Loucy (cell line): ENCODE results near the gene DCAF8L2.

Experiments
- H2AFZ ChIP-seq: fragments of 200-600 bp; sonication (generic); 2 replicates; pipeline ENCODE4 v1.6.0; 2016; ENCODE audit warnings: antibody characterized with exemption, mild to moderate bottlenecking, low read length, moderate library complexity
- H3F3A ChIP-seq: fragments of 200-600 bp; 2 replicates; pipeline ENCODE4 v1.6.0; 2016; ENCODE audit warnings: antibody characterized with exemption, low read depth, mild to moderate bottlenecking
- H3K27me3 ChIP-seq: fragments of 200-600 bp; sonication (generic); 2 replicates; pipeline ENCODE4 v1.6.1; 2014; ENCODE audit warnings: low read length, mild to moderate bottlenecking; ENCODE audit not compliant: insufficient read depth, poor library complexity, severe bottlenecking
- H3K36me3 ChIP-seq: fragments of 200-600 bp; sonication (generic); 2 replicates; pipeline ENCODE4 v1.6.1; 2016; ENCODE audit warnings: low read length; ENCODE audit not compliant: insufficient read depth
- H3K4me1 ChIP-seq: fragments of 200-600 bp; sonication (generic); 2 replicates; pipeline ENCODE4 v1.5.1; 2014; ENCODE audit warnings: low read length, mild to moderate bottlenecking; ENCODE audit not compliant: insufficient read depth, poor library complexity, severe bottlenecking
- H3K4me2 ChIP-seq: fragments of 200-600 bp; sonication (generic); 2 replicates; pipeline ENCODE4 v1.6.0; 2014; ENCODE audit warnings: antibody characterized with exemption, low read length, low read depth, mild to moderate bottlenecking; ENCODE audit not compliant: poor library complexity, severe bottlenecking
- H3K4me3 ChIP-seq: fragments of 200-600 bp; sonication (generic); 2 replicates; pipeline ENCODE4 v1.5.1; 2014; ENCODE audit warnings: low read length, mild to moderate bottlenecking, mixed read lengths; ENCODE audit not compliant: poor library complexity, severe bottlenecking
- H3K79me2 ChIP-seq: fragments of 200-600 bp; sonication (generic); 2 replicates; pipeline ENCODE4 v1.6.1; 2014; ENCODE audit warnings: low read length; ENCODE audit not compliant: insufficient read depth
- H3K9ac ChIP-seq: fragments of 200-600 bp; sonication (generic); 2 replicates; pipeline ENCODE4 v1.6.0; 2014; ENCODE audit warnings: mild to moderate bottlenecking, low read depth, low read length, moderate library complexity; ENCODE audit not compliant: poor library complexity, severe bottlenecking
- H3K9me2 ChIP-seq: fragments of 200-600 bp; sonication (generic); replicated peaks from 2 replicates; pipeline ENCODE4 v1.6.1; 2016; ENCODE audit warnings: low read depth, low read length, mixed read lengths
- H3K9me3 ChIP-seq: fragments of 200-600 bp; sonication (generic); 2 replicates; pipeline ENCODE4 v1.6.1; 2014; ENCODE audit warnings: mild to moderate bottlenecking, antibody characterized with exemption, low read length, low read depth; ENCODE audit not compliant: insufficient read depth
- H4K20me1 ChIP-seq: fragments of 200-600 bp; sonication (generic); 2 replicates; pipeline ENCODE4 v1.6.0; 2014; ENCODE audit warnings: antibody characterized with exemption, low read length, mild to moderate bottlenecking; ENCODE audit not compliant: insufficient read depth, poor library complexity, severe bottlenecking
- EZH2phosphoT487 ChIP-seq: fragments of 200-600 bp; IDR thresholded peaks from 2 replicates; pipeline ENCODE4 v1.6.1; 2018; ENCODE audit warnings: antibody characterized with exemption, mild to moderate bottlenecking, moderate library complexity, borderline replicate concordance
- TF ChIP-seq, protein P1 (sequence below): fragments of 200-600 bp; sonication (generic); conservative IDR thresholded peaks from 2 replicates; pipeline ENCODE4 v1.5.1; 2014; ENCODE audit warnings: mild to moderate bottlenecking, antibody characterized with exemption, low read length

Gene DCAF8L2

GRCh38 chrX:27728291-27728690 is 138.1 kb downstream of the DCAF8L2 start:
- Histone ChIP-seq H3K9me2 (no peaks in the 10 kb centered on the region), H3K4me3 (no peak overlapping the region), H4K20me1 (no peaks in the 10 kb centered on the region), H3K27me3 (no peaks in the 10 kb centered on the region), H3K36me3 (no peaks in the 10 kb centered on the region), H2AFZ (no peak overlapping the region), H3K79me2 (no peaks in the 10 kb centered on the region), H3K4me2 (no peak overlapping the region), H3K9ac (no peak overlapping the region), H3K4me1 (no peaks in the 10 kb centered on the region), H3K9me3 (no peaks in the 10 kb centered on the region), H3F3A (no peaks in the 10 kb centered on the region)
- TF ChIP-seq, protein P1, sequence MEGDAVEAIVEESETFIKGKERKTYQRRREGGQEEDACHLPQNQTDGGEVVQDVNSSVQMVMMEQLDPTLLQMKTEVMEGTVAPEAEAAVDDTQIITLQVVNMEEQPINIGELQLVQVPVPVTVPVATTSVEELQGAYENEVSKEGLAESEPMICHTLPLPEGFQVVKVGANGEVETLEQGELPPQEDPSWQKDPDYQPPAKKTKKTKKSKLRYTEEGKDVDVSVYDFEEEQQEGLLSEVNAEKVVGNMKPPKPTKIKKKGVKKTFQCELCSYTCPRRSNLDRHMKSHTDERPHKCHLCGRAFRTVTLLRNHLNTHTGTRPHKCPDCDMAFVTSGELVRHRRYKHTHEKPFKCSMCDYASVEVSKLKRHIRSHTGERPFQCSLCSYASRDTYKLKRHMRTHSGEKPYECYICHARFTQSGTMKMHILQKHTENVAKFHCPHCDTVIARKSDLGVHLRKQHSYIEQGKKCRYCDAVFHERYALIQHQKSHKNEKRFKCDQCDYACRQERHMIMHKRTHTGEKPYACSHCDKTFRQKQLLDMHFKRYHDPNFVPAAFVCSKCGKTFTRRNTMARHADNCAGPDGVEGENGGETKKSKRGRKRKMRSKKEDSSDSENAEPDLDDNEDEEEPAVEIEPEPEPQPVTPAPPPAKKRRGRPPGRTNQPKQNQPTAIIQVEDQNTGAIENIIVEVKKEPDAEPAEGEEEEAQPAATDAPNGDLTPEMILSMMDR = no peak
- TF ChIP-seq EZH2phosphoT487 = no peak

DNA sequence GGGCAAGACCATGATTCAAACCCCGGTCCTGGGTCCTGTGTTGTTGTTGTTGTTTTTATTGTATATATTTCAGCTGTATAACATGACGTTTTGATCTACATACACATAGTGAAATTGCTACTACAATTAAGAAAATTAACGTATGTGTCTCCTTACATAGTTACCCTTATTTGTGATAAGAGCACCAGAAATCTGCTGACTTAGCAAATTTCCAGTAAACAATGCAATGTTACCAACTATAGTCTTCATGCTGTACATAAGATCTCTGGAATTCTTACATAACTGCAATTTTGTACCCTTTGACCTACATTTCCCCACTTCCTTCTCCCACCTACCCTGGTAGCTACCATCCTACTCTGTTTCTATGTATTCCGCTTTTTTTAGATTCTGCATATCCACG is 141.8 kb downstream of the DCAF8L2 start:
- Histone ChIP-seq H3K79me2 (no peaks in the 10 kb centered on the region), H3K27me3 (no peaks in the 10 kb centered on the region), H3K36me3 (no peaks in the 10 kb centered on the region), H3K9me3 (no peaks in the 10 kb centered on the region), H3K9me2 (no peaks in the 10 kb centered on the region), H3K4me2 (no peak overlapping the region), H3F3A (no peaks in the 10 kb centered on the region), H3K4me3 (no peak overlapping the region), H4K20me1 (no peaks in the 10 kb centered on the region), H2AFZ (no peak overlapping the region), H3K4me1 (no peaks in the 10 kb centered on the region), H3K9ac (no peak overlapping the region)
- TF ChIP-seq EZH2phosphoT487 = no peak
- TF ChIP-seq, protein P1 = no peak

DNA sequence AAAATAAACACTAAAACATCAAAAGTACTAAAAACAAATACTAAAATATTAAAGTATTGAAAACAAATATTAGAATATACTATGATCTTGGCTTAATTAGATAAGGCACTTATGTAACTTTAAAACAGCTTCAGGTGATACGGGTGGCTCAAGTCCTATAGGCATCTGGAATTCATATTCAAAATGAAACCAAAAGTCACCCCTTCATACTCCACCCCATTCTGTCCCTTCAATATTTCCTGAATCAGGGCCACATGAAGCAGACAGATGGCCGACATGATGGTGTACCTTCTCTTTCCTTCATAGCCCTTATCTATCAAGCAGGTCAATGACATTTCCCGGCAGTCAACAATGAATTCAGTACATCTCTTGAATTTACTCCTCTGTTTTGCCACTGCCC is 145.8 kb downstream of the DCAF8L2 start:
- TF ChIP-seq, protein P1 = no peak
- TF ChIP-seq EZH2phosphoT487 = no peak
- no peak overlapping the region for H3K9ac ChIP-seq
- no peak overlapping the region for H3K4me2 ChIP-seq
- no peaks in the 10 kb centered on the region for H3K36me3 ChIP-seq
- no peaks in the 10 kb centered on the region for H3K9me2 ChIP-seq
- no peaks in the 10 kb centered on the region for H3K9me3 ChIP-seq
- no peaks in the 10 kb centered on the region for H3K79me2 ChIP-seq
- no peaks in the 10 kb centered on the region for H3K4me1 ChIP-seq
- H3F3A ChIP-seq = no peaks in the 10 kb centered on the region
- no peak overlapping the region for H3K4me3 ChIP-seq
- H4K20me1 ChIP-seq = no peaks in the 10 kb centered on the region
- no peaks in the 10 kb centered on the region for H3K27me3 ChIP-seq
- H2AFZ ChIP-seq = no peak overlapping the region
